C4-2B (cell line): ENCODE measurements around the gene HERC5.
"Not testable (repeated sequence)": the region's sequence is repeated elsewhere in the genome, so short reads cannot be mapped to it uniquely, and the experiment has no call there.

ENCODE experiments used
- ZFX ChIP-seq: fragments of 450-650 bp; IDR thresholded peaks from 2 replicates; pipeline ENCODE4 v1.6.1; 2017
- TF ChIP-seq, protein P1 (sequence below): fragments of 450-650 bp; conservative IDR thresholded peaks from 2 replicates; pipeline ENCODE4 v1.5.1; 2017; ENCODE audit warnings: mild to moderate bottlenecking

DNA sequence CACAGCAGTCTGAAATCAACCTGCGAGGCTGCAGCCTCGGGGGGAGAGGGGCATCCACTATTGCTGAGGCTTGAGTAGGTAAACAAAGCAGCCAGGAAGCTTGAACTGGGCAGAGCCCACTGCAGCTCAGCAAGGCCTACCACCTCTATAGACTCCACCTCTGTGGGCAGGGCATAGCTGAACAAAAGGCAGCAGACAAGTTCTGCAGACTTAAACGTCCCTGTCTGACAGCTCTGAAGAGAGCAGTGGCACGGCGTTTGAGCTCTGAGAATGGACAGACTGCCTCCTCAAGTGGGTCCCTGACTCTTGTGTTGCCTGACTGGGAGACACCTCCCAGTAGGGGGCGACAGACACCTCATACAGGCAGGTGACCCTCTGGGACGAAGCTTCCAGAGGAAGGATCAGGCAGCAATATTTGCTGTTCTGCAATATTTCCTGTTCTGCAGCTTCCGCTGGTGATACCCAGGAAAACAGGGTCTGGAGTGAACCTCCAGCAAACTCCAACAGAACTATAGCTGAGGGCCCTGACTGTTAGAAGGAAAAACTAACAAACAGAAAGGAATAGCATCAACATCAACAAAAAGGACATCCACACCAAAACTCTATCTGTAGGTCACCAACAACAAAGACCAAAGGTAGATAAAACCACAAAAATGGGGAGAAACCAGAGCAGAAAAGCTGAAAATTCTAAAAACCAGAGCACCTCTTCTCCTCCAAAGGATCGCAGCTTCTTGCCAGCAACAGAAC is 82.6 kb downstream of the HERC5 start:
- TF ChIP-seq, protein P1, sequence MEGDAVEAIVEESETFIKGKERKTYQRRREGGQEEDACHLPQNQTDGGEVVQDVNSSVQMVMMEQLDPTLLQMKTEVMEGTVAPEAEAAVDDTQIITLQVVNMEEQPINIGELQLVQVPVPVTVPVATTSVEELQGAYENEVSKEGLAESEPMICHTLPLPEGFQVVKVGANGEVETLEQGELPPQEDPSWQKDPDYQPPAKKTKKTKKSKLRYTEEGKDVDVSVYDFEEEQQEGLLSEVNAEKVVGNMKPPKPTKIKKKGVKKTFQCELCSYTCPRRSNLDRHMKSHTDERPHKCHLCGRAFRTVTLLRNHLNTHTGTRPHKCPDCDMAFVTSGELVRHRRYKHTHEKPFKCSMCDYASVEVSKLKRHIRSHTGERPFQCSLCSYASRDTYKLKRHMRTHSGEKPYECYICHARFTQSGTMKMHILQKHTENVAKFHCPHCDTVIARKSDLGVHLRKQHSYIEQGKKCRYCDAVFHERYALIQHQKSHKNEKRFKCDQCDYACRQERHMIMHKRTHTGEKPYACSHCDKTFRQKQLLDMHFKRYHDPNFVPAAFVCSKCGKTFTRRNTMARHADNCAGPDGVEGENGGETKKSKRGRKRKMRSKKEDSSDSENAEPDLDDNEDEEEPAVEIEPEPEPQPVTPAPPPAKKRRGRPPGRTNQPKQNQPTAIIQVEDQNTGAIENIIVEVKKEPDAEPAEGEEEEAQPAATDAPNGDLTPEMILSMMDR: peak; percentile 88
- not testable (repeated sequence) for TF ChIP-seq ZFX
